H9 (cell line): ENCODE measurements around the gene TRIOBP. TPM values are rescaled to one million over a fixed set of nuclear protein-coding genes. Genes with fewer than 3 reads are reported as not detected.

Experiments
- DNase-seq: peaks from one replicate; pipeline ENCODE4 v3.0.0-alpha.2; 2017
- H2AFZ ChIP-seq: one replicate; pipeline ENCODE4 v1.6.1; 2013; ENCODE audit warnings: mild to moderate bottlenecking, low read length, control low read depth, moderate library complexity
- H2AK5ac ChIP-seq: 2 replicates; pipeline ENCODE4 v1.6.1; 2013; ENCODE audit warnings: low read length, control low read depth, mixed read lengths; ENCODE audit not compliant: insufficient read length
- H2BK120ac ChIP-seq: one replicate; pipeline ENCODE4 v1.6.1; 2013; ENCODE audit warnings: low read depth, mild to moderate bottlenecking, low read length, control low read depth, inconsistent platforms; ENCODE audit not compliant: poor library complexity, severe bottlenecking
- H2BK12ac ChIP-seq: 2 replicates; pipeline ENCODE4 v1.6.1; 2013; ENCODE audit warnings: low read length, control low read depth, mixed read lengths, low read depth; ENCODE audit not compliant: insufficient read length
- H2BK15ac ChIP-seq: 2 replicates; pipeline ENCODE4 v1.6.1; 2013; ENCODE audit warnings: low read depth, low read length, control low read depth
- H2BK20ac ChIP-seq: one replicate; pipeline ENCODE4 v1.6.1; 2013; ENCODE audit warnings: low read depth, mild to moderate bottlenecking, low read length, control low read depth, inconsistent platforms; ENCODE audit not compliant: poor library complexity, severe bottlenecking
- H2BK5ac ChIP-seq: 2 replicates; pipeline ENCODE4 v1.6.1; 2013; ENCODE audit warnings: low read length, control low read depth, mixed read lengths; ENCODE audit not compliant: insufficient read length
- H3K14ac ChIP-seq: 2 replicates; pipeline ENCODE4 v1.6.1; 2013; ENCODE audit warnings: low read length, control low read depth; ENCODE audit not compliant: insufficient read depth
- H3K18ac ChIP-seq: 2 replicates; pipeline ENCODE4 v1.6.1; 2013; ENCODE audit warnings: low read depth, mild to moderate bottlenecking, mixed read lengths, low read length, control low read depth; ENCODE audit not compliant: insufficient read length
- H3K23ac ChIP-seq: 2 replicates; pipeline ENCODE4 v1.6.1; 2013; ENCODE audit warnings: low read length, control low read depth, mixed read lengths, low read depth; ENCODE audit not compliant: insufficient read length
- H3K23me2 ChIP-seq: 2 replicates; pipeline ENCODE4 v1.6.1; 2013; ENCODE audit warnings: low read depth, mild to moderate bottlenecking, mixed read lengths, low read length, control low read depth; ENCODE audit not compliant: insufficient read length, poor library complexity, severe bottlenecking
- H3K27ac ChIP-seq: 2 replicates; pipeline ENCODE4 v1.5.1; 2013; ENCODE audit warnings: low read length, control low read depth, mixed read lengths, low read depth; ENCODE audit not compliant: insufficient read length
- H3K27me3 ChIP-seq: 2 replicates; pipeline ENCODE4 v1.6.1; 2013; ENCODE audit warnings: low read length, control low read depth, inconsistent platforms; ENCODE audit not compliant: insufficient read depth
- H3K4ac ChIP-seq: 2 replicates; pipeline ENCODE4 v1.6.1; 2013; ENCODE audit warnings: low read depth, mild to moderate bottlenecking, control low read depth, inconsistent platforms, low read length, moderate library complexity
- H3K4me1 ChIP-seq: 2 replicates; pipeline ENCODE4 v1.6.1; 2013; ENCODE audit warnings: low read length, control low read depth, inconsistent platforms; ENCODE audit not compliant: insufficient read depth
- H3K4me2 ChIP-seq: 2 replicates; pipeline ENCODE4 v1.6.1; 2013; ENCODE audit warnings: low read length, control low read depth, mixed read lengths; ENCODE audit not compliant: insufficient read length, insufficient read depth
- H3K56ac ChIP-seq: 2 replicates; pipeline ENCODE4 v1.6.1; 2013; ENCODE audit warnings: low read depth, mild to moderate bottlenecking, mixed read lengths, low read length, control low read depth; ENCODE audit not compliant: insufficient read length
- H3K79me1 ChIP-seq: 2 replicates; pipeline ENCODE4 v1.6.1; 2013; ENCODE audit warnings: low read depth, mild to moderate bottlenecking, moderate library complexity, low read length, control low read depth, inconsistent platforms; ENCODE audit not compliant: insufficient read depth, poor library complexity, severe bottlenecking
- H3K79me2 ChIP-seq: 2 replicates; pipeline ENCODE4 v1.6.1; 2013; ENCODE audit warnings: low read length, control low read depth, inconsistent platforms; ENCODE audit not compliant: insufficient read depth
- H3K9ac ChIP-seq: 2 replicates; pipeline ENCODE4 v1.6.1; 2013; ENCODE audit warnings: low read length, control low read depth, mixed read lengths; ENCODE audit not compliant: insufficient read length; ENCODE audit errors: extremely low read depth
- H3K9me3 ChIP-seq: one replicate; pipeline ENCODE4 v1.6.1; 2013; ENCODE audit warnings: low read depth, low read length, inconsistent platforms; ENCODE audit not compliant: control insufficient read depth
- H3T11ph ChIP-seq: one replicate; pipeline ENCODE4 v1.6.1; 2013; ENCODE audit warnings: mild to moderate bottlenecking, low read length, control low read depth, inconsistent platforms
- H4K20me1 ChIP-seq: one replicate; pipeline ENCODE4 v1.6.1; 2013; ENCODE audit not compliant: control insufficient read depth, insufficient read length, insufficient read depth
- H4K5ac ChIP-seq: 2 replicates; pipeline ENCODE4 v1.6.1; 2013; ENCODE audit warnings: low read depth, mild to moderate bottlenecking, mixed read lengths, low read length, control low read depth; ENCODE audit not compliant: insufficient read length
- H4K8ac ChIP-seq: replicated peaks from 2 replicates; pipeline ENCODE4 v1.6.1; 2013; ENCODE audit warnings: low read length, control low read depth, mixed read lengths, low read depth; ENCODE audit not compliant: insufficient read length
- H4K91ac ChIP-seq: 2 replicates; pipeline ENCODE4 v1.6.1; 2013; ENCODE audit warnings: low read depth, mild to moderate bottlenecking, moderate library complexity, mixed read lengths, low read length, control low read depth; ENCODE audit not compliant: insufficient read length
- H3K27ac Mint-ChIP-seq, 3 experiments: 2 replicates in 2 of 3; 3 replicates in 1 of 3; pipeline ENCODE4 v1.8.0; 2020 to 2021; ENCODE audit warnings: mixed read lengths in 3 of 3, mild to moderate bottlenecking in 1 of 3, moderate library complexity in 1 of 3
- H3K27me3 Mint-ChIP-seq: 2 replicates; pipeline ENCODE4 v1.8.0; 2021; ENCODE audit warnings: low read depth, mild to moderate bottlenecking, moderate library complexity, mixed read lengths
- H3K36me3 Mint-ChIP-seq, 3 experiments: 2 replicates in 2 of 3; 3 replicates in 1 of 3; pipeline ENCODE4 v1.8.0; 2020 to 2021; ENCODE audit warnings: low read depth in 3 of 3, mixed read lengths in 3 of 3; ENCODE audit not compliant: insufficient read depth in 1 of 3
- H3K4me1 Mint-ChIP-seq, 2 experiments: 2 replicates each; pipeline ENCODE4 v1.8.0; 2020; ENCODE audit warnings: mixed read lengths in 2 of 2
- H3K4me3 Mint-ChIP-seq, 2 experiments: 2 replicates in 1 of 2; 3 replicates in 1 of 2; pipeline ENCODE4 v1.8.0; 2020 to 2021; ENCODE audit warnings: mild to moderate bottlenecking in 2 of 2, mixed read lengths in 2 of 2, moderate library complexity in 1 of 2
- H3K9me3 Mint-ChIP-seq, 2 experiments: 2 replicates in 1 of 2; 3 replicates in 1 of 2; pipeline ENCODE4 v1.8.0; 2020; ENCODE audit warnings: mild to moderate bottlenecking in 2 of 2, mixed read lengths in 2 of 2, moderate library complexity in 1 of 2
- CTCF ChIP-seq: fragments of 200-600 bp; sonication (generic); conservative IDR thresholded peaks from 3 replicates; pipeline ENCODE4 v1.8.0; 2021; ENCODE audit warnings: antibody characterized with exemption, mild to moderate bottlenecking
- WGBS: extraction: QIAGEN DNeasy Blood & Tissue Kit; methylation state at CpG from one replicate; pipeline ENCODE4 v1.1.7; 2013; ENCODE audit warnings: missing lambda C conversion rate, low lambda C conversion rate, mixed read lengths; ENCODE audit not compliant: insufficient read length; ENCODE audit errors: extremely low coverage; 5-methylcytosine and 5-hydroxymethylcytosine counted together
- total RNA-seq: library from RNA; stranded (reverse); gene quantifications from 2 replicates; pipeline ENCODE4 v1.2.1, GENCODE V29; 2021

The TRIOBP gene
- total RNA-seq, 1 experiment from 2014 or later: 52.7 TPM

- no peak overlapping the region for H2AK5ac ChIP-seq
- no peak overlapping the region for H2BK120ac ChIP-seq
- no peak overlapping the region for H2BK12ac ChIP-seq
- no peaks in the 10 kb centered on the region for H4K20me1 ChIP-seq
- no peaks in the 10 kb centered on the region for H3K79me2 ChIP-seq
- H3K56ac ChIP-seq: no peak overlapping the region
- TF ChIP-seq CTCF: no peak
- no peaks in the 10 kb centered on the region for H3K4me1 ChIP-seq
- no peak overlapping the region for H3K27ac ChIP-seq
- H3K27me3 Mint-ChIP-seq: peaks cover 4% of the 10 kb centered on the region
- no peak overlapping the region for H4K8ac ChIP-seq
- no peak overlapping the region for H3K27ac Mint-ChIP-seq
- no peak overlapping the region for H3T11ph ChIP-seq
- no peaks in the 10 kb centered on the region; a peak in 1 of 7 replicates for H3K36me3 Mint-ChIP-seq
- no peak overlapping the region for H3K18ac ChIP-seq
- no peak overlapping the region for H2BK20ac ChIP-seq
- H2AFZ ChIP-seq: no peak overlapping the region
- no peak overlapping the region for H3K9ac ChIP-seq
- peaks cover 3% of the 10 kb centered on the region for H3K23me2 ChIP-seq
- H3K4me2 ChIP-seq: no peak overlapping the region
- no peaks in the 10 kb centered on the region for H3K79me1 ChIP-seq
- H4K5ac ChIP-seq: no peak overlapping the region
- WGBS: no CpG with 5 or more reads among the region's 8 CpGs
- no peak overlapping the region for H2BK15ac ChIP-seq
- H3K4me3 Mint-ChIP-seq: no peak overlapping the region; a peak in 2 of 5 replicates
- peaks cover 5 to 21% of the 10 kb centered on the region in 2 experiments for H3K4me1 Mint-ChIP-seq
- no peak overlapping the region for H3K4ac ChIP-seq
- DNase-seq: no peak
- H3K9me3 ChIP-seq: no peaks in the 10 kb centered on the region
- no peak overlapping the region for H4K91ac ChIP-seq
- H3K23ac ChIP-seq: no peak overlapping the region
- no peaks in the 10 kb centered on the region for H3K27me3 ChIP-seq
- no peaks in the 10 kb centered on the region for H3K9me3 Mint-ChIP-seq
- H3K14ac ChIP-seq: no peak overlapping the region
- H2BK5ac ChIP-seq: no peak overlapping the region
Measured at GRCh38 chr22:37679670-37680069, 17.2 kb upstream of the TRIOBP start.
